K562 (cell line): ENCODE data around the gene TMEM127. TPM values are rescaled to one million over a fixed set of nuclear protein-coding genes. Genes with fewer than 3 reads are reported as not detected.

Experiments used
- ATAC-seq: fragments of 200-7000 bp; cut with Tn5 transposase; 3 replicates; pipeline ENCODE4 v1.9.1; 2020; ENCODE audit warnings: moderate library complexity
- BruUV-seq: library from RNA; stranded (reverse); fragments of 400-500 nt; replicated peaks from 2 replicates; lab custom pipeline; 2021; lab: Mats Ljungman, UMichigan
- CTCF ChIA-PET: fragments of 300-600 bp; formaldehyde crosslinking; extraction: SDS; loops from one replicate; lab custom pipeline; 2021; ENCODE audit warnings: low intra/inter-chr PET ratio; lab: Yijun Ruan, JAX
- POLR2A ChIA-PET: fragments of 300-600, 350-650 bp; sonication (Branson Sonifier 250); formaldehyde crosslinking; extraction: SDS; loops from one replicate; lab custom pipeline; 2021; ENCODE audit warnings: antibody characterized with exemption, inconsistent platforms; lab: Yijun Ruan, JAX
- DNase-seq, 4 experiments: peaks; one replicate each; pipeline versions ENCODE4 v3.0.0 to v3.0.0-alpha.2; 2011 to 2018; ENCODE audit warnings: low spot score in 3 of 4, mixed read lengths in 3 of 4; ENCODE audit errors: extremely low read depth in 1 of 4
- FAIRE-seq: peaks from 2 replicates; lab custom pipeline; 2011; peaks lifted over from hg19 to GRCh38; lab: Jason Lieb, UNC
- H2AFZ ChIP-seq: 2 replicates; pipeline ENCODE4 v1.6.0; 2011; ENCODE audit warnings: low read depth, low read length, control low read depth, inconsistent platforms
- H3K27ac ChIP-seq: fragments of 200-600 bp; 3 replicates; pipeline ENCODE4 v1.8.0; 2011; ENCODE audit warnings: low read depth, mild to moderate bottlenecking, control low read depth, inconsistent platforms, low read length, moderate library complexity, mixed read lengths; ENCODE audit errors: extremely low read depth
- H3K27me3 ChIP-seq, 2 experiments: fragments of 300-600 bp in 1 of 2; 2 replicates in 1 of 2; 3 replicates in 1 of 2; pipeline versions ENCODE4 v1.6.0 to v1.8.0; 2011; ENCODE audit warnings: inconsistent platforms in 2 of 2, low read length in 2 of 2, mild to moderate bottlenecking in 1 of 2, mixed read lengths in 1 of 2, moderate library complexity in 1 of 2; ENCODE audit not compliant: control insufficient read depth in 2 of 2, insufficient read depth in 2 of 2
- H3K36me3 ChIP-seq: fragments of 300-600 bp; 3 replicates; pipeline ENCODE4 v1.8.0; 2011; ENCODE audit warnings: mild to moderate bottlenecking, low read length, inconsistent platforms; ENCODE audit not compliant: control insufficient read depth, insufficient read depth
- H3K4me1 ChIP-seq, 2 experiments: fragments of 200-600 bp in 1 of 2; replicated peaks in 1 of 2; 2 replicates in 1 of 2; 3 replicates in 1 of 2; pipeline versions ENCODE4 v1.5.1 to v1.8.0; 2011; ENCODE audit warnings: inconsistent platforms in 2 of 2, low read length in 2 of 2, mild to moderate bottlenecking in 1 of 2, mixed read lengths in 1 of 2, moderate library complexity in 1 of 2; ENCODE audit not compliant: control insufficient read depth in 2 of 2, insufficient read depth in 2 of 2
- H3K4me2 ChIP-seq: 2 replicates; pipeline ENCODE4 v1.6.1; 2011; ENCODE audit warnings: low read length, control low read depth, inconsistent platforms, mixed read lengths; ENCODE audit not compliant: insufficient read depth
- H3K4me3 ChIP-seq: fragments of 200-600 bp; sonication (generic), shearing (Covaris generic); 2 replicates; pipeline ENCODE4 v1.5.1; 2016; ENCODE audit warnings: control low read depth, inconsistent platforms
- H3K79me2 ChIP-seq: fragments of 200-600 bp; 3 replicates; pipeline ENCODE4 v1.8.0; 2011; ENCODE audit warnings: low read length, inconsistent platforms; ENCODE audit not compliant: control insufficient read depth, insufficient read depth
- H3K9ac ChIP-seq, 2 experiments: 2 replicates each; pipeline versions ENCODE4 v1.6.0 to v1.6.1; 2011; ENCODE audit warnings: low read depth in 2 of 2, low read length in 2 of 2, control low read depth in 1 of 2, inconsistent platforms in 1 of 2, mild to moderate bottlenecking in 1 of 2, mixed read lengths in 1 of 2; ENCODE audit not compliant: insufficient read depth in 1 of 2
- H3K9me1 ChIP-seq: one replicate; pipeline ENCODE4 v1.6.0; 2011; ENCODE audit warnings: inconsistent platforms, mild to moderate bottlenecking, low read length, moderate library complexity; ENCODE audit not compliant: control insufficient read depth, insufficient read depth
- H3K9me3 ChIP-seq: replicated peaks from 2 replicates; pipeline ENCODE4 v1.5.1; 2011; ENCODE audit warnings: low read depth, low read length, inconsistent platforms; ENCODE audit not compliant: control insufficient read depth, insufficient read depth
- H4K20me1 ChIP-seq: replicated peaks from 2 replicates; pipeline ENCODE4 v1.6.1; 2011; ENCODE audit warnings: low read length, inconsistent platforms, mixed read lengths; ENCODE audit not compliant: control insufficient read depth, insufficient read depth
- ARID1B ChIP-seq: fragments of 450-650 bp; IDR thresholded peaks from 2 replicates; pipeline ENCODE4 v1.6.1; 2016; ENCODE audit warnings: antibody characterized with exemption, mild to moderate bottlenecking, inconsistent platforms
- CAMTA2 ChIP-seq: fragments of 250-450 bp; sonication (Bioruptor Pico); conservative IDR thresholded peaks from 2 replicates; pipeline ENCODE4 v1.5.1; 2022
- CBFA2T3 ChIP-seq: fragments of 450-650 bp; IDR thresholded peaks from 2 replicates; pipeline ENCODE4 v1.6.1; 2017
- HNRNPUL1 ChIP-seq: fragments of 200-400 bp; formaldehyde crosslinking; IDR thresholded peaks from 2 replicates; pipeline ENCODE4 v1.6.1; 2017; ENCODE audit warnings: low read length
- NCOR1 ChIP-seq: fragments of 450-650 bp; IDR thresholded peaks from 2 replicates; pipeline ENCODE4 v1.6.1; 2016; ENCODE audit warnings: mild to moderate bottlenecking, moderate library complexity
- TAL1 ChIP-seq: fragments of 450-650 bp; IDR thresholded peaks from 2 replicates; pipeline ENCODE4 v1.6.1; 2016; ENCODE audit warnings: mild to moderate bottlenecking
- TEAD4 ChIP-seq, 2 experiments: sonication (generic) in 1 of 2; formaldehyde crosslinking in 1 of 2; IDR thresholded peaks; 2 replicates each; pipeline versions ENCODE4 v1.6.1 to v1.8.0; 2012 to 2022; ENCODE audit warnings: borderline replicate concordance in 1 of 2, inconsistent platforms in 1 of 2, low read length in 1 of 2, mild to moderate bottlenecking in 1 of 2, missing genetic modification reagents in 1 of 2
- XRCC3 ChIP-seq: fragments of 450-650 bp; IDR thresholded peaks from 2 replicates; pipeline ENCODE4 v1.6.1; 2017; ENCODE audit warnings: mild to moderate bottlenecking, moderate library complexity
- ZNF3 ChIP-seq: fragments of 250-450 bp; sonication (Bioruptor Pico); IDR thresholded peaks from 2 replicates; pipeline ENCODE4 v1.5.0; 2021; ENCODE audit warnings: mild to moderate bottlenecking, moderate library complexity
- WGBS: fragments of 100-300 bp; shearing (Covaris generic); methylation state at CpG from one replicate; pipeline ENCODE4 v1.1.6; 2016; ENCODE audit warnings: low coverage, mixed read lengths; ENCODE audit not compliant: insufficient coverage; ENCODE audit errors: missing lambda C conversion rate; 5-methylcytosine and 5-hydroxymethylcytosine counted together
- in situ Hi-C: fragments of 300-500 bp; cut with MboI; formaldehyde crosslinking; loops from 4 replicates; pipeline ENCODE4 v1.15.0; 2018; ENCODE audit warnings: inconsistent platforms, mixed read lengths
- intact Hi-C: fragments of 100-400 bp; cut with micrococcal nuclease; formaldehyde crosslinking; loops from 2 replicates; pipeline ENCODE4 v1.14.2; 2022
- polyA plus RNA-seq, 8 experiments: library from polyadenylated mRNA; depleted of rRNA in 4 of 8; stranded (reverse) in 5 of 8; unstranded in 3 of 8; fragments of >200 nt; fragmentation: Nextera tagmentation in 2 of 8; fragmentation: Illumina TruSeq in 1 of 8; extraction: Ambion mirVana in 2 of 8; extraction: Trizol in 1 of 8; gene quantifications; 2 replicates each; pipeline versions ENCODE4 v1.2.1 to v1.2.3, GENCODE V29; 2011 to 2014; ENCODE audit warnings: inconsistent platforms in 1 of 8, missing spikeins in 1 of 8
- total RNA-seq, 7 experiments: library from RNA; depleted of rRNA in 6 of 7; stranded (reverse); fragments of >200 nt in 6 of 7; fragmentation: Illumina TruSeq in 2 of 7; extraction: Trizol in 2 of 7; gene quantifications; 2 replicates each; pipeline versions ENCODE4 v1.2.1 to v1.2.3, GENCODE V29; 2011 to 2021; ENCODE audit warnings: low replicate concordance in 1 of 7

The TMEM127 gene
- total and polyA plus RNA-seq, 9 of the 15 experiments (the other 6 are each of a cell fraction or from before 2014, with no cell fraction given): 1.7 to 20.0 (median 9.9) TPM

DNA sequence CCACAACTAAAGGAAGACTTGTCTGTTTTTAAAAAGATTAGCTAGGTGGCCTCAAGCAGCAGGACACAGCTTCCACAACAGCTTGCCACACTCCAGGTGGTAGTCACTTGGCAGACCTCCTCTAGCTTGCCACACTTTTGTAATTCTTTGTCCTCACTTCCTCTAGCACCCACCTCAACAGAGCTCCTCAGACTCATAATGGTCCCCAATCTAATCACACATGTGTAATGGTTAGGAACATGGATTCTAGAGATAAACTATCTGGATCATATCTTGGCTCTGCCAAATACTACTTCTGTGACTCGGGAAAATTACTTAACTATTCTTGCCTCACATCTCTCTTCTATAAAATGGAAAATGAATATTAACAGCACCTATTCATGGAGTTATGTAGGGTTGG lies 36.1 kb upstream of the TMEM127 start:
- H3K9me1 ChIP-seq: no peaks in the 10 kb centered on the region
- WGBS: 13% methylated on average over 1 of the region's 1 CpG
- no peak overlapping the region for H3K9ac ChIP-seq
- DNase-seq (no peak), FAIRE-seq (no peak), ATAC-seq (no peak)
- ChIA-PET POLR2A (interaction anchor here (0.7 to 1.8 kb wide), 6 partner anchors 9 to 36 kb away, joined by 3 to 6 read pairs (median 3); partner anchors contain the start of genes CIAO1, NCAPH and TMEM127), CTCF (no interaction called here)
- intact Hi-C loops: loop anchor here (10.0 kb wide), 1 partner anchor 203 kb away; the partner anchor contains the start of gene NEURL3
- TF ChIP-seq NCOR1: peak; percentile 31; the same call in 1 of the 2 replicates
- no peak for TF ChIP-seq CAMTA2 (CRISPR knock-in tag)
- peak; percentile 54 for TF ChIP-seq CBFA2T3
- no peak for TF ChIP-seq HNRNPUL1
- no peak for TF ChIP-seq ZNF3 (CRISPR knock-in tag)
- TF ChIP-seq ARID1B: peak; percentile 49
- peak; percentile 32; the same call in 1 of the 2 replicates for TF ChIP-seq TAL1
- peak; percentile 52; the same call in 1 of the 2 replicates for TF ChIP-seq TEAD4 (IDR thresholded peaks at IDR 0.05; ENCODE audit: low read length)
- TF ChIP-seq TEAD4 (CRISPR knock-in tag; IDR thresholded peaks at IDR 0.05; ENCODE audit: borderline replicate concordance): no peak
- TF ChIP-seq XRCC3: no peak
- no peak overlapping the region for H3K4me3 ChIP-seq
- no peak overlapping the region for H2AFZ ChIP-seq
- H3K4me2 ChIP-seq: peak overlapping the region; percentile 21; the same call in 1 of the 2 replicates
- in situ Hi-C loops: no loop called here
- H3K79me2 ChIP-seq: peaks cover 63% of the 10 kb centered on the region
- peaks cover 6 to 14% of the 10 kb centered on the region in 2 experiments; a peak in 3 of 5 replicates for H3K4me1 ChIP-seq
- TSS peak; percentile 0 for BruUV-seq
- no peaks in the 10 kb centered on the region for H3K9me3 ChIP-seq
- H3K27me3 ChIP-seq: no peaks in the 10 kb centered on the region
- no peaks in the 10 kb centered on the region; the same call in 1 of the 2 replicates for H4K20me1 ChIP-seq
- no peak overlapping the region; the same call in 1 of the 3 replicates for H3K27ac ChIP-seq
- peaks cover 77% of the 10 kb centered on the region for H3K36me3 ChIP-seq
